Activated B cell treated with CpG ODN at 0.5 μM for 24 hours (primary cell): ENCODE results near the gene AGBL3. TPM values are rescaled to one million over a fixed set of nuclear protein-coding genes. Genes with fewer than 3 reads are reported as not detected.

Experiments
- ATAC-seq: fragments of 200-7000 bp; cut with Tn5 transposase; one replicate; pipeline ENCODE4 v1.10.0; 2021; ENCODE audit warnings: low read depth, mild to moderate bottlenecking, moderate library complexity
- CTCF ChIA-PET: fragments of 350-600 bp; sonication (Branson Sonifier 250); formaldehyde crosslinking; loops from one replicate; lab custom pipeline; 2021; ENCODE audit warnings: antibody characterized with exemption; lab: Charles Lee
- POLR2A ChIA-PET: fragments of 350-600 bp; sonication (Branson Sonifier 250); formaldehyde crosslinking; loops from one replicate; lab custom pipeline; 2021; ENCODE audit warnings: antibody characterized with exemption; lab: Charles Lee
- DNase-seq: peaks from one replicate; pipeline ENCODE4 v3.0.0; 2022
- H3K27ac Mint-ChIP-seq: one replicate; pipeline ENCODE4 v1.8.0; 2020; ENCODE audit warnings: mixed read lengths
- H3K27me3 Mint-ChIP-seq: one replicate; pipeline ENCODE4 v1.8.0; 2021; ENCODE audit warnings: mixed read lengths
- H3K36me3 Mint-ChIP-seq: one replicate; pipeline ENCODE4 v1.8.0; 2021; ENCODE audit warnings: low read depth, mixed read lengths
- H3K4me1 Mint-ChIP-seq: one replicate; pipeline ENCODE4 v1.8.0; 2021; ENCODE audit warnings: mixed read lengths
- H3K4me3 Mint-ChIP-seq: one replicate; pipeline ENCODE4 v1.8.0; 2020; ENCODE audit warnings: mild to moderate bottlenecking, mixed read lengths
- H3K9me3 Mint-ChIP-seq: one replicate; pipeline ENCODE4 v1.8.0; 2020; ENCODE audit warnings: mixed read lengths
- CTCF ChIP-seq: fragments of 200-600 bp; IDR thresholded peaks from one replicate; pipeline ENCODE4 v1.8.0; 2022; ENCODE audit warnings: antibody characterized with exemption, mild to moderate bottlenecking
- intact Hi-C: fragments of 100-400 bp; cut with micrococcal nuclease; formaldehyde crosslinking; loops from one replicate; pipeline ENCODE4 v1.15.1; 2024
- total RNA-seq: library from RNA; stranded (reverse); gene quantifications from 2 replicates; pipeline ENCODE4 v1.2.3, GENCODE V29; 2022

The AGBL3 gene
- total RNA-seq, 1 donor from 2014 or later, result 9.6 TPM

DNA sequence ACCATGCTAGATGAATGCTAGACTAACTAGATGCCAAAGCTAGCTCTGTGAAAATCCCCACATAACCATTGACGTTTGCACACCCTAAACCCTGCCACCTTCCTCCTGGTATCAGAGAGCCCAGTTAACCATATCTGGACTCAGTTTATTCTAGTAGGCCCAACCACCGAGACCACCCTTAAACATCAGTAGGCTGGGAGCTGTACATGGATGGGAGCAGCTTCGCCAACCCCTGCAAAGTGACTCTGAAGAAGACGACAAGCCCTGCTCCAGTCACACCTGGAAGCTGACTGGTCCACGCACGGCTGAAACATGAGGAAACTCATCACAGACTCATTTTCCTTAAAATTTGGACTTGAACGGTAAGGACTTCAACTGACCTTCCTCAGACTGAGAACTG, 188.6 kb downstream of the AGBL3 start:
- Mint-ChIP-seq H3K27ac (no peak overlapping the region), H3K27me3 (no peaks in the 10 kb centered on the region), H3K9me3 (no peaks in the 10 kb centered on the region), H3K4me3 (no peak overlapping the region), H3K36me3 (peaks cover 17% of the 10 kb centered on the region), H3K4me1 (peaks cover 17% of the 10 kb centered on the region)
- TF ChIP-seq CTCF, result no peak
- no peak for ATAC-seq
- DNase-seq, result no peak
- intact Hi-C loops, result loop anchor here (5.0 to 10.0 kb wide), 3 partner anchors 97 to 490 kb away; partner anchors contain the start of genes NUP205 and STMP1
- CTCF ChIA-PET, result interaction anchor here (0.7 kb wide), 1 partner anchor 34 kb away, joined by 3 read pairs; no protein-coding TSS in a partner anchor
- POLR2A ChIA-PET, result interaction anchor here (1.0 kb wide), 1 partner anchor 188 kb away, joined by 3 read pairs; no protein-coding TSS in a partner anchor

DNA sequence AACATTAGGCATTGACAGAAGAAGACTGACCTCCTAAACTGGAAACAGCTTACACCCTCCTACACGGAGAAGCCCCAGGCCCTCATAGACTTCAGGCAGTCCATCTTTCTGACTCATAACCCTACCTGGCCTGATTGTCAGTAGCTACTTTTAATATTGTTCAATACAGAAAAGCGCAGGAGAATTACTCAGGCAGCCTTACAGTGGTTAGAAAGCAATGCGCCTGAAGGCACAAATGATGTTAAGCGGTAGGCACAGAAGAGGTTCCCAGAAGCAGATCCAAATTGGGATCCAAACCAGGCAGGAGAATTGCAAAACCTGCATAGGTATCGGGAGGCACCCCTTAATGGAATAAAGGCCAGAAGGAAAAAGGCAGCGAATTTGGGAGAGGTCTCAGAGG, 189.6 kb downstream of the AGBL3 start:
- Mint-ChIP-seq H3K4me3 (no peak overlapping the region), H3K4me1 (peaks cover 15% of the 10 kb centered on the region), H3K27ac (no peak overlapping the region), H3K9me3 (peaks cover 3% of the 10 kb centered on the region), H3K27me3 (no peaks in the 10 kb centered on the region), H3K36me3 (peaks cover 25% of the 10 kb centered on the region)
- CTCF ChIA-PET, result interaction anchor here (1.2 kb wide), 1 partner anchor 20 kb away, joined by 3 read pairs; no protein-coding TSS in a partner anchor
- TF ChIP-seq CTCF, result no peak
- intact Hi-C loops, result loop anchor here (10.0 kb wide), 1 partner anchor 489 kb away; the partner anchor contains the start of gene STMP1
- ATAC-seq (no peak), DNase-seq (no peak)
- POLR2A ChIA-PET, result interaction anchor here (2.4 kb wide), 1 partner anchor 11 kb away, joined by 11 read pairs; no protein-coding TSS in a partner anchor

DNA sequence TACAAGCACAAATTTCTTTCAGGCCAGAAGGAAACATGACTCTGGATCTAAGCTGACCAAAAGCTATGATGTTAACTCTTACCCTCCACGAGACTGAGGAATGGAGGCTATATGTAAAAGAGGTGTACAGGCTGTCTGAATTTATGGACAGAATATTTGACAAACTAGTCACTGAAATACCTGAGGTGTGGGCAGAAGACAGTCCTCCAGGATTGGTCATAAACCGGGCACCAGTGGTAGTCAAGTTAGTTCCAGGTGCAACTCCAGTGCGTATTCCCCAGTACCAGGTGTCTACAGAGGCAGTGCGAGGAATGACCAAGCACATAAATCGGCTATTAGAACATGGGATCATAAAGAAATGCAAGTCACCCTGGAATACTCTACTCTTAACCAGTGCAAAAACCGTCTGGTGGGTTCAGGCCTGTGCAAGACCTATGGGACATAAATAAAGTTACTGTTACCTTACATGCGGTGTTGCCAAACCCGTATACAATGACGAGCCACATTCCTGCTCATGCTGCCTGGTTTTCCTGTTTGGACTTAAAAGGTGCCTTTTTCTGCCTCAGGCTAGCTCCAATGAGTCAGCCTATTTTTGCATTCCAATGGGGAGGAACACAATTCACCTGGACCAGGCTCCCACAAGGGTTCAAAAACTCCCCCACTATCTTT, 190.9 kb downstream of the AGBL3 start:
- intact Hi-C loops, result loop anchor here (10.0 kb wide), 1 partner anchor 488 kb away; the partner anchor contains the start of gene STMP1
- H3K27ac Mint-ChIP-seq, result no peak overlapping the region
- H3K4me1 Mint-ChIP-seq, result peaks cover 5% of the 10 kb centered on the region
- no peak for TF ChIP-seq CTCF
- H3K36me3 Mint-ChIP-seq, result peaks cover 36% of the 10 kb centered on the region
- ChIA-PET CTCF (interaction anchor here (1.2 kb wide), 1 partner anchor 19 kb away, joined by 3 read pairs; no protein-coding TSS in a partner anchor), POLR2A (interaction anchor here (2.4 kb wide), 1 partner anchor 10 kb away, joined by 11 read pairs; no protein-coding TSS in a partner anchor)
- no peaks in the 10 kb centered on the region for H3K27me3 Mint-ChIP-seq
- ATAC-seq (no peak), DNase-seq (no peak)
- H3K9me3 Mint-ChIP-seq, result peaks cover 10% of the 10 kb centered on the region
- H3K4me3 Mint-ChIP-seq, result no peak overlapping the region

DNA sequence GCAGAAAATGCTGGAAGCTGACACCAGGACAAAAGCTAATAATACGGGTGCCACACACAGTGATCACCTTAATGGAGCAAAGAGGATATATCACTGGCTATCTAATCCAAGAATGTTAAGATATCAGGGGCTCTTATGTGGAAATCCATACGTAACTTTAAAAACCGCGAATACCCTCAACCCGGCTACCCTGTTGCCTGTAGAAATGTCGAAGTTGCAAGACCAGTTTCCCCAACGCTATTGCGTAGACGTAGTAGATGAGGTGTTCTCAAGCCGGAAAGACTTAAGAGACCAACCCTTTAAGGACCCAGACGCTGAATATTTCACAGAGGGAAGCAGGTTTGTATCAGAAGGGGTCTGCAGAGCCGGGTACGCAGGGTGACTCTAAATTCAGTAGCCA, 192.1 kb downstream of the AGBL3 start:
- Mint-ChIP-seq H3K9me3 (peaks cover 16% of the 10 kb centered on the region), H3K27ac (no peak overlapping the region), H3K4me1 (no peaks in the 10 kb centered on the region), H3K36me3 (peaks cover 48% of the 10 kb centered on the region), H3K4me3 (no peak overlapping the region), H3K27me3 (no peaks in the 10 kb centered on the region)
- no peak for TF ChIP-seq CTCF
- CTCF ChIA-PET, result no interaction called here
- ATAC-seq, result no peak
- intact Hi-C loops, result loop anchor here (10.0 kb wide), 1 partner anchor 486 kb away; the partner anchor contains the start of gene STMP1
- POLR2A ChIA-PET, result interaction anchor here (1.2 to 4.2 kb wide), 4 partner anchors 8 to 12 kb away, joined by 3 to 18 read pairs (median 12); partner anchors contain the start of gene CYREN
- no peak for DNase-seq
